Osteocyte (in vitro differentiated cells): ENCODE measurements around the gene IL31. TPM values are rescaled to one million over a fixed set of nuclear protein-coding genes. Genes with fewer than 3 reads are reported as not detected.

Source experiments
- DNase-seq: peaks from one replicate; pipeline ENCODE4 v3.0.0; 2021; ENCODE audit warnings: mixed read lengths; ENCODE audit not compliant: unreplicated experiment; ENCODE audit errors: extremely low spot score
- H3K27ac Mint-ChIP-seq: one replicate; pipeline ENCODE4 v1.8.0; 2021; ENCODE audit warnings: mild to moderate bottlenecking, mixed read lengths; ENCODE audit not compliant: unreplicated experiment
- H3K27me3 Mint-ChIP-seq: one replicate; pipeline ENCODE4 v1.8.0; 2021; ENCODE audit warnings: mixed read lengths; ENCODE audit not compliant: unreplicated experiment
- H3K36me3 Mint-ChIP-seq: one replicate; pipeline ENCODE4 v1.8.0; 2021; ENCODE audit warnings: mixed read lengths; ENCODE audit not compliant: unreplicated experiment
- H3K4me1 Mint-ChIP-seq: one replicate; pipeline ENCODE4 v1.8.0; 2021; ENCODE audit warnings: mixed read lengths; ENCODE audit not compliant: unreplicated experiment
- H3K4me3 Mint-ChIP-seq: one replicate; pipeline ENCODE4 v1.8.0; 2021; ENCODE audit warnings: mild to moderate bottlenecking, moderate library complexity, mixed read lengths; ENCODE audit not compliant: unreplicated experiment
- H3K9me3 Mint-ChIP-seq: one replicate; pipeline ENCODE4 v1.8.0; 2021; ENCODE audit warnings: mixed read lengths; ENCODE audit not compliant: unreplicated experiment
- total RNA-seq: library from RNA; stranded (reverse); gene quantifications from 2 replicates; pipeline ENCODE4 v1.2.1, GENCODE V29; 2021
- TF ChIP-seq, protein P1 (sequence below): fragments of 200-600 bp; sonication (generic); IDR thresholded peaks from 2 replicates; pipeline ENCODE4 v1.5.0; 2021; ENCODE audit warnings: antibody characterized with exemption, mild to moderate bottlenecking, moderate library complexity

IL31 gene
- total RNA-seq, 1 donor from 2014 or later: not detected

DNA sequence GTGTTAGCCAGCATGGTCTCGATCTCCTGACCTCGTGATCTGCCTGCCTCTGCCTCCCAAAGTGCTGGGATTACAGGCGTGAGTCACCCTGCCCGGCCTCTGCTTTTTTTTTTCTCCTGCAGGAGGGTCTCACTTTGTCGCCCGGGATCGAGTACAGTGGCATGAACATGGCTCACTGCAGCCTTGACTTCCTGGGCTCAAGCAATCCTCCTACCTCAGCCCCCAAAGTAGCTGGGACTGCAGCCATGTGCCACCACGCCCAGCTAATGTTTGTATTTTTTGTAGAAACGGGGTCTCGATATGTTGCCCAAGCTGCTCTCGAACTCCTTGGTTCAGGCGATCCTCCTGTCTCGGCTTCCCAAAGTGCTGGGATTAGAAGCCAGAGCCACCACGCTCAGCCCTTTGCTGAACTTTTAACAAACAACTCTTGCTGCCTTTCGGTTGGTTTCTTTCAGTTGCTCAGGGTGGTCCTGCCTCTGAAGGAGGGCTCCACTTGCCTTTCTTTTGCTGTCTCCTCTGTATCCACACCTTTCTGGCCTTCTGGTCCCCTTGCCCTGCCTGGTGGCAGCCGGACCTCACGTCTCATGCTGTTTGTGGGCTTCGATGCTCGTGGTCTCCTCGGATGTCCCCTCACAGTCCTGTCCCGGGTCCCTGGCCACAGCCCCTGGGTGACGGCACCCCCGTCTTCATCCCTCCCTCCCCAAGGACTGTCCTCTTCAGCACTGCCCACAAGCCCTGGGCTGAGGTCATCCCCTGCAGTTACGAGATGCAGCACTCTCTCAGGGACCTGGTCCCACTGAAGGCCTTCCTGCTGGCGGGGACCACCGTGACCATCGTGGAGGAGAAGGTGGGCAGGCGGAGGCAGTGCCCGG lies 25.7 kb upstream of the IL31 start:
- Mint-ChIP-seq H3K36me3 (no peaks in the 10 kb centered on the region), H3K27me3 (peaks cover 7% of the 10 kb centered on the region), H3K9me3 (peaks cover 5% of the 10 kb centered on the region), H3K4me3 (no peak overlapping the region), H3K27ac (no peak overlapping the region), H3K4me1 (peaks cover 9% of the 10 kb centered on the region)
- DNase-seq: no peak
- TF ChIP-seq, protein P1, sequence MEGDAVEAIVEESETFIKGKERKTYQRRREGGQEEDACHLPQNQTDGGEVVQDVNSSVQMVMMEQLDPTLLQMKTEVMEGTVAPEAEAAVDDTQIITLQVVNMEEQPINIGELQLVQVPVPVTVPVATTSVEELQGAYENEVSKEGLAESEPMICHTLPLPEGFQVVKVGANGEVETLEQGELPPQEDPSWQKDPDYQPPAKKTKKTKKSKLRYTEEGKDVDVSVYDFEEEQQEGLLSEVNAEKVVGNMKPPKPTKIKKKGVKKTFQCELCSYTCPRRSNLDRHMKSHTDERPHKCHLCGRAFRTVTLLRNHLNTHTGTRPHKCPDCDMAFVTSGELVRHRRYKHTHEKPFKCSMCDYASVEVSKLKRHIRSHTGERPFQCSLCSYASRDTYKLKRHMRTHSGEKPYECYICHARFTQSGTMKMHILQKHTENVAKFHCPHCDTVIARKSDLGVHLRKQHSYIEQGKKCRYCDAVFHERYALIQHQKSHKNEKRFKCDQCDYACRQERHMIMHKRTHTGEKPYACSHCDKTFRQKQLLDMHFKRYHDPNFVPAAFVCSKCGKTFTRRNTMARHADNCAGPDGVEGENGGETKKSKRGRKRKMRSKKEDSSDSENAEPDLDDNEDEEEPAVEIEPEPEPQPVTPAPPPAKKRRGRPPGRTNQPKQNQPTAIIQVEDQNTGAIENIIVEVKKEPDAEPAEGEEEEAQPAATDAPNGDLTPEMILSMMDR: no peak

DNA sequence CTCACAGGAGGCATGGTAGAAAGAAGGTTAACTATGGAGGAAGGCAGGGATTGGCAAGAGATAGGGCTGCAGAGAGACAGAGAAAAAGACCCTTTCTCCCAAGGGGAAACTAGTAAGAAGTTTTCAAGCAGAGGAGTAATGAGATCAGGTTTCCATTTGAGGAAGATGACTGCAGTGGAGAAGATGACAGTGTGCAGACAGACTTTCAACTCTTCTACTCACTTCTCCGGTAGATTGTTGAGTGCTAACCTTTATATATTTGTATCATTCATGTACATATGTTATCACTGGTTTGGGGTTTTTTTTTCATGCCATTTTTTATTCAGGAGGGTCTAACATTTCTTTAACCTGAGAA lies 23.6 kb upstream of the IL31 start:
- Mint-ChIP-seq H3K36me3 (no peaks in the 10 kb centered on the region), H3K27ac (no peak overlapping the region), H3K4me1 (peaks cover 3% of the 10 kb centered on the region), H3K9me3 (peaks cover 5% of the 10 kb centered on the region), H3K27me3 (peaks cover 7% of the 10 kb centered on the region), H3K4me3 (no peak overlapping the region)
- TF ChIP-seq, protein P1: no peak
- no peak for DNase-seq

DNA sequence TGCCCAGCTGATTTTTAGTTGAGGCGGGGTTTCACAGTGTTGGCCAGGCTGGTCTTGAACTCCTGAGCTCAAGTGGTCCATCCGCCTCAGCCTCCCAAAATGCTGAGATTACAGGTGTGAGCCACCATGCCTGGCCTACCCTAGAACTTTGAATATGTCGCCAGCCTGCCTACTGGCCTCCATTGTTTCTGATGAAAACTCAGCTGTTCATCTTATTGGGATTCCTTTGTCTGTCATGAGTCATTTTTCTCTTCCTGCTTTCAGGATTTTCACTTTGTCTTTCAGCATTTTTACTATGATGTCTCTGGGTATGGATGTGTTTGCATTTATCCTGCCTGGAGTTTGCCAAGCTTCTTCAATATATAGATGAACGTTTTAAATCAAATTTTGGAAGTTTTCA lies 21.4 kb upstream of the IL31 start:
- no peak for DNase-seq
- no peak overlapping the region for H3K27ac Mint-ChIP-seq
- no peaks in the 10 kb centered on the region for H3K36me3 Mint-ChIP-seq

DNA sequence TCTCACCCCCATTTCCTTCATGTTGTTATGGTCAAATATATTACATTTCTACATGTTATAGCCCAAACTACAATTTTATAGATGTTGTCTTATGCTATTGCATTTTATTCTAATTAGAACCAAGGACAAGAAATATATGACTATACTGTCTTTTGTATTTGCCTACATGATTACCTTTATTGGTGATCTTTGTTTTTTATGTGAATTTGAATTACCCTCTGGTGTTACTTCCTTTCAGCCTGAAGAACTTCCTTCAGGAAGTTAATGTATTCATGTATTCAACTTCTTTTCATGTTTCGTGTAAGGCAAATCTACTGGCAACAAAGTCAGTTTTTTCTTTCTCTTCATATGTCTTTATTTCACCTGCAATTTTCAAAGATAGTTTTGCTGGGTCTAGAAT lies 20.8 kb upstream of the IL31 start:
- Mint-ChIP-seq H3K4me3 (no peak overlapping the region), H3K9me3 (peaks cover 5% of the 10 kb centered on the region), H3K27me3 (peaks cover 12% of the 10 kb centered on the region), H3K36me3 (no peaks in the 10 kb centered on the region), H3K27ac (no peak overlapping the region), H3K4me1 (peaks cover 3% of the 10 kb centered on the region)
- TF ChIP-seq, protein P1: no peak
- DNase-seq: no peak

More for the DNA sequence above, 21.4 kb upstream of the IL31 start:
- H3K27me3 Mint-ChIP-seq: peaks cover 12% of the 10 kb centered on the region
- peaks cover 5% of the 10 kb centered on the region for H3K9me3 Mint-ChIP-seq
- peaks cover 3% of the 10 kb centered on the region for H3K4me1 Mint-ChIP-seq
- TF ChIP-seq, protein P1: no peak
- no peak overlapping the region for H3K4me3 Mint-ChIP-seq

DNA sequence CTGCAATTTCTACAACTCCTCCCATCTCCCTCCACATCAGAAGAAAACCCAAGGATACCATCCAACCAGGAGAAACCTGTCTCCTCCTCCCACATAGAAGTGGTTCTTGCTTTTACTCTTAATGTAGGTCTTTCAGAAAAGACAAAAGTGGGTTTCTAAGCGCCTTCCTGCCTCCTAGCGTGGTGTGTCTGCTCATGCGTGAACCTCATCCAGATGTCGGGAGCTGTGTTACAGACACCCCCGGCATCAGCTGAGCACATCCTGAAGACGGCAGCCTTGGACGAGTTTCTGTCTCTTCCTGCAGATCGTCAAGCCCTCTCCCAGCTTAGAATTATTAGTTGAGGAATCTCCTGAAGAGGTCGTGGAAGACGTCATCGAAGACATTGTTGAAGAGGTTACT lies 18.4 kb upstream of the IL31 start:
- Mint-ChIP-seq H3K4me1 (no peaks in the 10 kb centered on the region), H3K36me3 (no peaks in the 10 kb centered on the region), H3K9me3 (peaks cover 5% of the 10 kb centered on the region), H3K27me3 (peaks cover 12% of the 10 kb centered on the region), H3K27ac (no peak overlapping the region), H3K4me3 (no peak overlapping the region)
- no peak for DNase-seq
- TF ChIP-seq, protein P1: no peak
